Lung (tissue), 12 donors: ENCODE measurements around the gene STRAP. TPM values are rescaled to one million over a fixed set of nuclear protein-coding genes. Genes with fewer than 3 reads are reported as not detected.

ENCODE experiments used
- ATAC-seq: fragments of 200-7000 bp; cut with Tn5 transposase; one replicate; pipeline ENCODE4 v1.9.1; 2020; ENCODE audit warnings: moderate number of reproducible peaks; ENCODE audit not compliant: insufficient read depth, low FRiP score
- DNase-seq, 3 donors: peaks; one replicate each; pipeline ENCODE4 v3.0.0-alpha.2; 2013 to 2017
- H3K27ac ChIP-seq, 2 donors: one replicate each; pipeline ENCODE4 v1.5.1; 2013; ENCODE audit warnings: mild to moderate bottlenecking in 2 of 2, moderate library complexity in 2 of 2, control low read depth in 1 of 2, inconsistent platforms in 1 of 2, low read depth in 1 of 2, low read length in 1 of 2
- H3K27me3 ChIP-seq, 3 donors: one replicate each; pipeline ENCODE4 v1.5.1; 2013; ENCODE audit warnings: low read length in 2 of 3; ENCODE audit not compliant: control insufficient read depth in 3 of 3, insufficient read depth in 3 of 3
- H3K36me3 ChIP-seq, 4 donors: one replicate each; pipeline ENCODE4 v1.5.1; 2013; ENCODE audit warnings: low read length in 4 of 4, mild to moderate bottlenecking in 1 of 4, moderate library complexity in 1 of 4; ENCODE audit not compliant: control insufficient read depth in 4 of 4, insufficient read depth in 4 of 4
- H3K4me1 ChIP-seq, 5 donors: one replicate each; pipeline ENCODE4 v1.5.1; 2013; ENCODE audit warnings: low read length in 5 of 5, mild to moderate bottlenecking in 2 of 5, moderate library complexity in 1 of 5; ENCODE audit not compliant: control insufficient read depth in 5 of 5, insufficient read depth in 5 of 5
- H3K4me3 ChIP-seq: one replicate; pipeline ENCODE4 v1.5.1; 2013; ENCODE audit warnings: mild to moderate bottlenecking, control low read depth, moderate library complexity
- H3K9ac ChIP-seq, 2 donors: one replicate each; pipeline ENCODE4 v1.5.1; 2013; ENCODE audit warnings: low read length in 2 of 2, control low read depth in 1 of 2; ENCODE audit not compliant: insufficient read depth in 1 of 2
- H3K9me3 ChIP-seq, 4 donors: one replicate each; pipeline ENCODE4 v1.5.1; 2013; ENCODE audit warnings: low read length in 3 of 4, mild to moderate bottlenecking in 1 of 4, moderate library complexity in 1 of 4; ENCODE audit not compliant: control insufficient read depth in 4 of 4, insufficient read depth in 3 of 4
- WGBS, 2 donors: extraction: QIAGEN DNeasy Blood & Tissue Kit; methylation state at CpG; one replicate each; pipeline ENCODE4 v1.1.7; 2013; 5-methylcytosine and 5-hydroxymethylcytosine counted together
- polyA plus RNA-seq, 2 donors: library from polyadenylated mRNA; stranded (reverse); fragments of 200-250 nt; gene quantifications; one replicate each; pipeline ENCODE4 v1.2.1, GENCODE V29; 2013
- total RNA-seq, 2 donors: library from RNA; depleted of rRNA in 1 of 2; stranded (reverse); fragments of >200 nt in 1 of 2; gene quantifications; one replicate each; pipeline ENCODE4 v1.2.1, GENCODE V29; 2014 to 2021
- TF ChIP-seq, protein P1 (sequence below): IDR thresholded peaks from 2 replicates; pipeline ENCODE4 v1.5.1; 2012; ENCODE audit warnings: mild to moderate bottlenecking; ENCODE audit errors: control extremely low read depth, extremely low read depth
- donor health status: control.
- donor health status: control.
- donor health status: Bipolar disorder and iron deficiency.
- donor health status: healthy.
- donor health status: DM: yes; HTN: yes; CAD: no.

Gene STRAP
- total and polyA plus RNA-seq, 4 donors, result 53.8 to 88.5 (median 82.7) TPM

DNA sequence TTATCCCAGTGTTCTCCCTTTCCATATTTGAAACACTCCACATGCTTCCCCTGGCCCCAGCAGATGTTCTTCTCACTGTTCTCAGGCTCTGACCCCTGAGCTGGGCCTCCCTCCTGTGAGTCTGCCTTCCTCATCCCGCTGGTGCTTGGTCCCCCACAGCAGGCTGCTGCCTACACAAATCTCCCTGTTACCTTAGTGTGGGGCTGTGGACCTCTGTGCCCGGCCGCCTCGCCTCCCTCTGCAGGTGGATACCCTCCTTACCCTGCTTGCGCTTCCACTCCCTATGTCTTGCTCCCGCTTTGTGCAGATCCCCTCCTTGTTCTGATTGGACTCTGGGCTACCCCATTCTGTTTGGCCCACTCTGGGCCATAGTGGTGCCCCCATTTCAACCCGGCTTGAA, 35.9 kb downstream of the STRAP start:
- no peak for ATAC-seq
- DNase-seq, result no peak
- 96 to 98% methylated on average over 7 of the region's 7 CpGs for WGBS, 2 donors

DNA sequence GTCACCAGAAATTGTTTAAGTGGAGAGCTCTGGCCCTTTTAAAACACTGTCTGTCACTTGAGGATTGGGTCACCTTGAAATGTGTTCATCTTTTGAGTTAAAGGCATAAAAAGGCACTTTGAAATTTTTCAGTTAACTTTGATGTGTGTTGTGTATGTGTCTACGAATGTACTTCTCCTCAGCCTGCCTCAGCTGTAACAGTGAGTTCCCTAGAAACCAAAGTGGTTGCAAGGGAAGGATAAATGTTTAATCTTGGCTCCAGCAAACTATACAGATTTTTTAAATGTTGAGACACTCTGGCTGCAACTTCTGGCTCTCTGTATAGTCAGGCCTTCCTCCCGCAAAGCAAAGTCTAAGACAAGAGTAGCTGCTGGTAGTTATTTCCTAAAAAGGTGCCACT, 37.2 kb downstream of the STRAP start:
- DNase-seq (peak in 2 of 3 donors; percentile 62 to 79), ATAC-seq (no peak)
- TF ChIP-seq, protein P1, sequence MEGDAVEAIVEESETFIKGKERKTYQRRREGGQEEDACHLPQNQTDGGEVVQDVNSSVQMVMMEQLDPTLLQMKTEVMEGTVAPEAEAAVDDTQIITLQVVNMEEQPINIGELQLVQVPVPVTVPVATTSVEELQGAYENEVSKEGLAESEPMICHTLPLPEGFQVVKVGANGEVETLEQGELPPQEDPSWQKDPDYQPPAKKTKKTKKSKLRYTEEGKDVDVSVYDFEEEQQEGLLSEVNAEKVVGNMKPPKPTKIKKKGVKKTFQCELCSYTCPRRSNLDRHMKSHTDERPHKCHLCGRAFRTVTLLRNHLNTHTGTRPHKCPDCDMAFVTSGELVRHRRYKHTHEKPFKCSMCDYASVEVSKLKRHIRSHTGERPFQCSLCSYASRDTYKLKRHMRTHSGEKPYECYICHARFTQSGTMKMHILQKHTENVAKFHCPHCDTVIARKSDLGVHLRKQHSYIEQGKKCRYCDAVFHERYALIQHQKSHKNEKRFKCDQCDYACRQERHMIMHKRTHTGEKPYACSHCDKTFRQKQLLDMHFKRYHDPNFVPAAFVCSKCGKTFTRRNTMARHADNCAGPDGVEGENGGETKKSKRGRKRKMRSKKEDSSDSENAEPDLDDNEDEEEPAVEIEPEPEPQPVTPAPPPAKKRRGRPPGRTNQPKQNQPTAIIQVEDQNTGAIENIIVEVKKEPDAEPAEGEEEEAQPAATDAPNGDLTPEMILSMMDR, result no peak
- WGBS, 2 donors, result 73 to 86% methylated on average over 2 of the region's 2 CpGs
- Histone ChIP-seq H3K36me3 (peaks cover 0 to 5% (median 2%) of the 10 kb centered on the region in 4 donors), H3K4me3 (no peak overlapping the region), H3K9me3 (no peaks in the 10 kb centered on the region), H3K27me3 (no peaks in the 10 kb centered on the region), H3K27ac (no peak overlapping the region), H3K4me1 (peaks cover 0 to 6% (median 3%) of the 10 kb centered on the region in 5 donors), H3K9ac (no peak overlapping the region)

More for the DNA sequence above, 35.9 kb downstream of the STRAP start:
- H3K4me3 ChIP-seq, result no peak overlapping the region
- H3K4me1 ChIP-seq, result peaks cover 0 to 6% (median 3%) of the 10 kb centered on the region in 5 donors
- no peak overlapping the region for H3K9ac ChIP-seq
- TF ChIP-seq, protein P1, result no peak
- H3K36me3 ChIP-seq, result peaks cover 0 to 5% (median 2%) of the 10 kb centered on the region in 4 donors
- no peaks in the 10 kb centered on the region for H3K9me3 ChIP-seq
- H3K27me3 ChIP-seq, result no peaks in the 10 kb centered on the region
- H3K27ac ChIP-seq, result no peak overlapping the region

DNA sequence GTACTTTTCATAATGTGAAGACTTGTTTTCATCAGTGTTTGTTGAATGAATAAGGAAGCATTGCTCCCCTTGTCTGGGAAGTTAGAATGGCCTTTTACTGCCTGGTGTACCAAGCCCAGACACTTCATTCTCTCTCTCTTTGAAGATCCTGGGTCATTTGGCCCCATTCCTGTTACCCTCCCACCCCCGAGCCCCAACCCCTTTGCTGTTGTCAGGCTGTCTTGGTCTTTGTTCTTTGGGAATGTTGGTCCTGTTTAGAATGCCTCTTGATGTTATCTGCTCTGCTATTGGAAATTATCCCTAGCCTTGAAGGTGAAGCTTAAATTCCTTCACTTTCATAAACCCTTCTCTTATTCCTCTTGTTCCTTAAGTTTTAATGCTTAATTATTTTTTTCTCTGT, 42.8 kb downstream of the STRAP start:
- WGBS, 2 donors, result 85 to 94% methylated on average over 1 of the region's 1 CpG
- DNase-seq (no peak), ATAC-seq (no peak)
- no peak overlapping the region for H3K27ac ChIP-seq
- H3K9ac ChIP-seq, result no peak overlapping the region
- H3K4me3 ChIP-seq, result no peak overlapping the region
- peaks cover 0 to 9% (median 0%) of the 10 kb centered on the region in 5 donors for H3K4me1 ChIP-seq
- H3K36me3 ChIP-seq, result no peaks in the 10 kb centered on the region
- TF ChIP-seq, protein P1, result no peak
- no peaks in the 10 kb centered on the region for H3K9me3 ChIP-seq
- no peaks in the 10 kb centered on the region for H3K27me3 ChIP-seq

DNA sequence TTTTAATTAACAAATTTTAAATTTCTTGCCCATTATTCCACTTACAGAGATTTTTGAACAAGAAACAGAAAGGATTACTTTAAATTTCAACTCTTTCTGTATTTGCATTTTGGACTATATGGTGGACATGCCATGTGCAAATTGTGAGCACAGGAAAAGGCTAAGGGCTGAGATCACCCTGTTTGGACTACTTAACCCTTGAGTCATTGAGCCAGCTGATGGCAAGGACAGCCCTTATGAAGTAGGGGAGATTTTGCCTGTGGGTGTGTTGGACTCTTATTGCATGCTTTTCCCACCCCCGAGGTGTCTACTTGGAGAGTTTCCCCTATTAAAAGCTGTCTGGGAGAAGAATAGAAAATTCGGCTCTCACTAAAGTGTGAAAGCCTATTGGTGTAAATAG, 46.2 kb downstream of the STRAP start:
- ATAC-seq (no peak), DNase-seq (no peak)
- H3K4me3 ChIP-seq, result no peak overlapping the region
- H3K4me1 ChIP-seq, result peaks cover 0 to 9% (median 0%) of the 10 kb centered on the region in 5 donors
- peaks cover 0 to 3% (median 0%) of the 10 kb centered on the region in 4 donors for H3K36me3 ChIP-seq
- TF ChIP-seq, protein P1, result no peak
- 47 to 96% methylated on average over 2 of the region's 2 CpGs for WGBS, 2 donors
- no peaks in the 10 kb centered on the region for H3K9me3 ChIP-seq
- no peak overlapping the region for H3K27ac ChIP-seq
- H3K9ac ChIP-seq, result no peak overlapping the region
- H3K27me3 ChIP-seq, result no peaks in the 10 kb centered on the region
